GM12878 (cell line): Measurements from ENCODE around the gene TLR10. TPM values are rescaled to one million over a fixed set of nuclear protein-coding genes. Genes with fewer than 3 reads are reported as not detected.

ENCODE experiments used
- ATAC-seq: fragments of 200-7000 bp; cut with Tn5 transposase; 3 replicates; pipeline ENCODE4 v1.9.1; 2020; ENCODE audit warnings: mild to moderate bottlenecking, moderate library complexity
- BruUV-seq: library from RNA; stranded (reverse); fragments of 400-500 nt; replicated peaks from 2 replicates; lab custom pipeline; 2021; lab: Mats Ljungman, UMichigan
- CTCF ChIA-PET: fragments of 300-600 bp; sonication (Branson Sonifier 250); formaldehyde crosslinking; extraction: SDS; loops from one replicate; lab custom pipeline; 2021; ENCODE audit warnings: inconsistent platforms; lab: Yijun Ruan, JAX
- POLR2A ChIA-PET: fragments of 350-600 bp; formaldehyde crosslinking; extraction: SDS; loops from one replicate; lab custom pipeline; 2021; ENCODE audit warnings: inconsistent platforms; lab: Charles Lee
- RAD21 ChIA-PET: fragments of 300-600 bp; sonication (Branson Sonifier 250); formaldehyde crosslinking; loops from one replicate; lab custom pipeline; 2023; ENCODE audit warnings: antibody characterized with exemption; ENCODE audit not compliant: unreplicated experiment; lab: Charles Lee
- SMC1A ChIA-PET: fragments of 300-600 bp; sonication (Branson Sonifier 250); formaldehyde crosslinking; loops from one replicate; lab custom pipeline; 2023; ENCODE audit not compliant: unreplicated experiment, uncharacterized antibody; lab: Charles Lee
- DNase-seq: peaks from one replicate; pipeline ENCODE4 v3.0.0-alpha.2; 2011; ENCODE audit warnings: low read depth, low spot score
- FAIRE-seq: peaks from 3 replicates; lab custom pipeline; 2011; peaks lifted over from hg19 to GRCh38; lab: Jason Lieb, UNC
- H2AFZ ChIP-seq: 2 replicates; pipeline ENCODE4 v1.6.0; 2011; ENCODE audit warnings: low read depth, low read length, control low read depth; ENCODE audit not compliant: control insufficient read depth
- H3K27ac ChIP-seq: 2 replicates; pipeline ENCODE4 v1.5.1; 2011; ENCODE audit warnings: control low read depth; ENCODE audit not compliant: control insufficient read depth, insufficient read depth
- H3K27me3 ChIP-seq, 2 experiments: replicated peaks in 1 of 2; 2 replicates each; pipeline versions ENCODE4 v1.6.0 to v1.6.1; 2011; ENCODE audit warnings: low read length in 1 of 2; ENCODE audit not compliant: control insufficient read depth in 2 of 2, insufficient read depth in 2 of 2
- H3K36me3 ChIP-seq, 2 experiments: 2 replicates each; pipeline ENCODE4 v1.5.1; 2011; ENCODE audit warnings: low read length in 1 of 2; ENCODE audit not compliant: control insufficient read depth in 2 of 2, insufficient read depth in 2 of 2
- H3K4me1 ChIP-seq: 2 replicates; pipeline ENCODE4 v1.6.1; 2011; ENCODE audit warnings: mild to moderate bottlenecking, low read length, moderate library complexity, mixed read lengths; ENCODE audit not compliant: control insufficient read depth, insufficient read depth
- H3K4me2 ChIP-seq: 2 replicates; pipeline ENCODE4 v1.6.0; 2011; ENCODE audit warnings: control low read depth; ENCODE audit not compliant: control insufficient read depth, insufficient read depth
- H3K4me3 ChIP-seq: fragments of 200-600 bp; sonication (generic); 2 replicates; pipeline ENCODE4 v1.5.1; 2016
- H3K79me2 ChIP-seq: 2 replicates; pipeline ENCODE4 v1.6.0; 2011; ENCODE audit warnings: low read length; ENCODE audit not compliant: control insufficient read depth, insufficient read depth
- H3K9ac ChIP-seq: 2 replicates; pipeline ENCODE4 v1.8.0; 2011; ENCODE audit warnings: low read length, control low read depth, mixed read lengths; ENCODE audit not compliant: control insufficient read depth, insufficient read depth
- H3K9me3 ChIP-seq: replicated peaks from 3 replicates; pipeline ENCODE4 v1.5.1; 2011; ENCODE audit warnings: mild to moderate bottlenecking, low read length; ENCODE audit not compliant: control insufficient read depth, insufficient read depth
- H4K20me1 ChIP-seq: 2 replicates; pipeline ENCODE4 v1.6.0; 2011; ENCODE audit not compliant: control insufficient read depth, insufficient read depth
- BRCA1 ChIP-seq: IDR thresholded peaks from 2 replicates; pipeline ENCODE4 v1.6.1; 2011; ENCODE audit warnings: low read depth, low read length, improper control_type of control experiment
- CBX5 ChIP-seq: sonication (generic); IDR thresholded peaks from 2 replicates; pipeline ENCODE4 v1.6.1; 2016; ENCODE audit warnings: low read depth, moderate library complexity, mild to moderate bottlenecking, inconsistent platforms
- MEF2A ChIP-seq: IDR thresholded peaks from 2 replicates; pipeline ENCODE4 v1.6.1; 2011; ENCODE audit warnings: low read depth, mild to moderate bottlenecking, low read length, moderate library complexity; ENCODE audit not compliant: insufficient read depth
- POLR2A ChIP-seq: IDR thresholded peaks from 2 replicates; pipeline ENCODE4 v1.6.1; 2011; ENCODE audit warnings: low read depth, mild to moderate bottlenecking, low read length
- POLR2AphosphoS5 ChIP-seq: IDR thresholded peaks from 2 replicates; pipeline ENCODE4 v1.6.1; 2011; ENCODE audit warnings: mild to moderate bottlenecking, low read length, inconsistent platforms
- ZBTB33 ChIP-seq: fragments of 450-650 bp; IDR thresholded peaks from 2 replicates; pipeline ENCODE4 v1.6.1; 2017; ENCODE audit warnings: mild to moderate bottlenecking
- WGBS: methylation state at CpG from one replicate; pipeline ENCODE4 v1.1.6; 2016; ENCODE audit warnings: low lambda C conversion rate; ENCODE audit not compliant: insufficient replicate concordance, insufficient coverage; ENCODE audit errors: missing lambda C conversion rate; 5-methylcytosine and 5-hydroxymethylcytosine counted together
- in situ Hi-C: fragments of 300-500 bp; cut with MboI; formaldehyde crosslinking; loops from 9 replicates; pipeline ENCODE4 v1.14.3; 2018; ENCODE audit warnings: mixed read lengths
- intact Hi-C: fragments of 100-400 bp; cut with micrococcal nuclease; formaldehyde crosslinking; loops from one replicate; pipeline ENCODE4 v1.14.2; 2022; ENCODE audit not compliant: unreplicated experiment
- polyA plus RNA-seq, 11 experiments: library from polyadenylated mRNA; depleted of rRNA in 4 of 11; unstranded in 6 of 11; stranded (reverse) in 5 of 11; fragments of >200 nt; fragmentation: Nextera tagmentation in 4 of 11; fragmentation: Illumina TruSeq in 1 of 11; extraction: Ambion mirVana in 4 of 11; extraction: Trizol in 1 of 11; gene quantifications; 1 replicate in 1 of 11; 2 replicates in 10 of 11; pipeline versions ENCODE4 v1.2.1 to v1.2.3, GENCODE V29; 2011 to 2016; ENCODE audit warnings: inconsistent platforms in 2 of 11, missing spikeins in 2 of 11, low read depth in 1 of 11
- total RNA-seq, 4 experiments: library from RNA; depleted of rRNA in 3 of 4; stranded (reverse); fragments of >200 nt in 3 of 4; fragmentation: Illumina TruSeq in 1 of 4; extraction: Trizol in 1 of 4; gene quantifications; 2 replicates each; pipeline versions ENCODE4 v1.2.1 to v1.2.3, GENCODE V29; 2013 to 2021

Gene TLR10
- total and polyA plus RNA-seq, 10 of the 15 experiments (the other 5 are each of a cell fraction or from before 2014, with no cell fraction given): 31.5 to 149 (median 64.9) TPM

GRCh38 chr4:38823766-38824165 is 41.0 kb upstream of the TLR10 start:
- 0 out of 2 replicates have a peak, but pooled peaks have one; percentile 42 for TF ChIP-seq POLR2A
- TF ChIP-seq BRCA1: no peak
- 0 out of 2 replicates have a peak, but pooled peaks have one; percentile 47 for TF ChIP-seq POLR2AphosphoS5
- Histone ChIP-seq H3K4me3 (no peak overlapping the region), H3K4me1 (peaks cover 20% of the 10 kb centered on the region), H3K27me3 (no peaks in the 10 kb centered on the region), H3K36me3 (peaks cover 4 to 5% of the 10 kb centered on the region in 2 experiments; a peak in 3 of 4 replicates), H3K27ac (no peak overlapping the region), H4K20me1 (no peaks in the 10 kb centered on the region), H3K79me2 (peaks cover 2% of the 10 kb centered on the region), H2AFZ (no peak overlapping the region), H3K9me3 (peaks cover 23% of the 10 kb centered on the region; the same call in 2 of the 3 replicates), H3K4me2 (no peak overlapping the region), H3K9ac (no peak overlapping the region)
- WGBS: 97% methylated on average over 27 of the region's 27 CpGs
- intact Hi-C loops (no loop called here), in situ Hi-C loops (loop anchor here (25.0 kb wide), 1 partner anchor 1364 kb away; the partner anchor contains the start of gene RHOH)
- SMC1A ChIA-PET: interaction anchor here (13.0 kb wide), 1 partner anchor 19 kb away, joined by 178 read pairs; the partner anchor contains the start of gene TLR1
- no peak for FAIRE-seq
- no TSS peak for BruUV-seq
- no peak for ATAC-seq
- RAD21 ChIA-PET: no interaction called here
- POLR2A ChIA-PET: interaction anchor here (1.1 to 10.2 kb wide), 2 partner anchors 20 to 28 kb away, joined by 3 to 110 read pairs; partner anchors contain the start of gene TLR1
- CTCF ChIA-PET: no interaction called here
- no peak for DNase-seq

GRCh38 chr4:38822748-38823303 is 40.0 kb upstream of the TLR10 start:
- POLR2A ChIA-PET: interaction anchor here (0.7 to 10.2 kb wide), 6 partner anchors 8 to 42 kb away, joined by 3 to 110 read pairs (median 6); partner anchors contain the start of genes TLR1 and TLR10
- 95% methylated on average over 5 of the region's 5 CpGs for WGBS
- RAD21 ChIA-PET: interaction anchor here (1.3 to 8.9 kb wide), 8 partner anchors 9 to 66 kb away, joined by 3 to 171 read pairs (median 7); partner anchors contain the start of genes TLR1 and TLR10

More at GRCh38 chr4:38822748-38823303, 40.0 kb upstream of the TLR10 start:
- peaks cover 24% of the 10 kb centered on the region for H3K4me1 ChIP-seq
- H3K9ac ChIP-seq: no peak overlapping the region
- H3K27ac ChIP-seq: no peak overlapping the region
- no peak overlapping the region for H3K4me3 ChIP-seq
- H3K9me3 ChIP-seq: peaks cover 23% of the 10 kb centered on the region; the same call in 2 of the 3 replicates
- FAIRE-seq: no peak
- ChIA-PET CTCF (interaction anchor here (0.8 to 1.6 kb wide), 9 partner anchors 9 to 62 kb away, joined by 3 to 12 read pairs (median 5); partner anchors contain the start of gene TLR10), SMC1A (interaction anchor here (1.1 to 13.0 kb wide), 13 partner anchors 9 to 61 kb away, joined by 3 to 178 read pairs (median 6); partner anchors contain the start of genes TLR1, TLR10 and TLR6)
- no peak overlapping the region for H2AFZ ChIP-seq
- H3K4me2 ChIP-seq: no peak overlapping the region
- peaks cover 4 to 5% of the 10 kb centered on the region in 2 experiments; a peak in 3 of 4 replicates for H3K36me3 ChIP-seq
- no peak for ATAC-seq
- TF ChIP-seq MEF2A (no peak), ZBTB33 (peak; percentile 50; the same call in 1 of the 2 replicates), CBX5 (peak; percentile 17; the same call in 1 of the 2 replicates)
- in situ Hi-C loops (loop anchor here (25.0 kb wide), 1 partner anchor 1364 kb away; the partner anchor contains the start of gene RHOH), intact Hi-C loops (no loop called here)
- H3K79me2 ChIP-seq: peaks cover 2% of the 10 kb centered on the region
- BruUV-seq: no TSS peak
- H4K20me1 ChIP-seq: no peaks in the 10 kb centered on the region
- H3K27me3 ChIP-seq: no peaks in the 10 kb centered on the region
- DNase-seq: no peak
